Parathyroid adenoma (tissue), 2 donors: ENCODE data around the gene CD96.

ENCODE experiments used
- H2AFZ ChIP-seq: fragments of 300-600 bp; sonication (generic); one replicate; pipeline ENCODE4 v1.7.0; 2017; ENCODE audit warnings: antibody characterized with exemption, mild to moderate bottlenecking
- H3K27ac ChIP-seq: fragments of 300-600 bp; sonication (generic); one replicate; pipeline ENCODE4 v1.7.0; 2017
- H3K27me3 ChIP-seq: fragments of 300-600 bp; sonication (generic); one replicate; pipeline ENCODE4 v1.7.0; 2017; ENCODE audit warnings: low read length; ENCODE audit not compliant: control insufficient read depth, insufficient read depth
- H3K36me3 ChIP-seq: fragments of 300-600 bp; sonication (generic); one replicate; pipeline ENCODE4 v1.7.0; 2017; ENCODE audit warnings: low read length; ENCODE audit not compliant: control insufficient read depth, insufficient read depth
- H3K4me1 ChIP-seq: fragments of 300-600 bp; sonication (generic); one replicate; pipeline ENCODE4 v1.7.0; 2017; ENCODE audit warnings: control low read depth
- H3K4me2 ChIP-seq: fragments of 300-600 bp; sonication (generic); one replicate; pipeline ENCODE4 v1.7.0; 2017; ENCODE audit warnings: low read length
- H3K4me3 ChIP-seq: fragments of 300-600 bp; sonication (generic); one replicate; pipeline ENCODE4 v1.7.0; 2017; ENCODE audit warnings: low read depth, low read length
- H3K79me2 ChIP-seq: fragments of 300-600 bp; sonication (generic); one replicate; pipeline ENCODE4 v1.7.0; 2017; ENCODE audit warnings: control low read depth
- H3K9ac ChIP-seq: fragments of 300-600 bp; sonication (generic); one replicate; pipeline ENCODE4 v1.7.0; 2017; ENCODE audit warnings: mild to moderate bottlenecking
- H3K9me3 ChIP-seq: fragments of 300-600 bp; sonication (generic); one replicate; pipeline ENCODE4 v1.7.0; 2017; ENCODE audit warnings: low read length; ENCODE audit not compliant: control insufficient read depth
- CTCF ChIP-seq: fragments of 300-600 bp; sonication (generic); IDR thresholded peaks from one replicate; pipeline ENCODE4 v1.7.0; 2017; ENCODE audit warnings: antibody characterized with exemption, mild to moderate bottlenecking
- donor health status: primary hyperparathyroidism.

The CD96 gene

GRCh38 chr3:111598139-111598538, 56.1 kb downstream of the CD96 start:
- H3K4me1 ChIP-seq: no peaks in the 10 kb centered on the region
- no peak overlapping the region for H3K9ac ChIP-seq
- no peaks in the 10 kb centered on the region for H3K9me3 ChIP-seq
- TF ChIP-seq CTCF: no peak
- H3K36me3 ChIP-seq: peaks cover 3% of the 10 kb centered on the region
- no peak overlapping the region for H3K4me3 ChIP-seq
- H3K27me3 ChIP-seq: no peaks in the 10 kb centered on the region
- H3K79me2 ChIP-seq: no peaks in the 10 kb centered on the region
- no peak overlapping the region for H3K27ac ChIP-seq
- no peak overlapping the region for H2AFZ ChIP-seq
- H3K4me2 ChIP-seq: no peak overlapping the region

GRCh38 chr3:111598552-111598951, 56.6 kb downstream of the CD96 start:
- no peak for TF ChIP-seq CTCF
- H3K27ac ChIP-seq: no peak overlapping the region

GRCh38 chr3:111601810-111602209, 59.8 kb downstream of the CD96 start:
- TF ChIP-seq CTCF: no peak
- no peaks in the 10 kb centered on the region for H3K27me3 ChIP-seq
- no peaks in the 10 kb centered on the region for H3K4me1 ChIP-seq
- no peak overlapping the region for H2AFZ ChIP-seq
- no peaks in the 10 kb centered on the region for H3K9me3 ChIP-seq
- no peak overlapping the region for H3K27ac ChIP-seq
- H3K9ac ChIP-seq: no peak overlapping the region
- no peak overlapping the region for H3K4me2 ChIP-seq
- H3K79me2 ChIP-seq: no peaks in the 10 kb centered on the region
- H3K4me3 ChIP-seq: no peak overlapping the region
- no peaks in the 10 kb centered on the region for H3K36me3 ChIP-seq

More at GRCh38 chr3:111598552-111598951, 56.6 kb downstream of the CD96 start:
- Histone ChIP-seq H2AFZ (no peak overlapping the region), H3K9ac (no peak overlapping the region), H3K36me3 (peaks cover 3% of the 10 kb centered on the region), H3K4me2 (no peak overlapping the region), H3K4me1 (no peaks in the 10 kb centered on the region), H3K79me2 (no peaks in the 10 kb centered on the region), H3K27me3 (no peaks in the 10 kb centered on the region), H3K9me3 (no peaks in the 10 kb centered on the region), H3K4me3 (no peak overlapping the region)

- Histone ChIP-seq H3K79me2 (no peaks in the 10 kb centered on the region), H3K4me1 (no peaks in the 10 kb centered on the region), H3K27me3 (no peaks in the 10 kb centered on the region), H3K4me2 (no peak overlapping the region), H3K36me3 (no peaks in the 10 kb centered on the region), H3K9me3 (no peaks in the 10 kb centered on the region), H3K9ac (no peak overlapping the region), H2AFZ (no peak overlapping the region), H3K4me3 (no peak overlapping the region), H3K27ac (no peak overlapping the region)
- no peak for TF ChIP-seq CTCF
Measured at GRCh38 chr3:111603679-111604078, 61.7 kb downstream of the CD96 start.

- Histone ChIP-seq H3K36me3 (no peaks in the 10 kb centered on the region), H3K9ac (no peak overlapping the region), H3K4me1 (no peaks in the 10 kb centered on the region), H3K9me3 (no peaks in the 10 kb centered on the region), H3K27me3 (no peaks in the 10 kb centered on the region), H2AFZ (no peak overlapping the region), H3K4me2 (no peak overlapping the region), H3K79me2 (no peaks in the 10 kb centered on the region), H3K27ac (no peak overlapping the region), H3K4me3 (no peak overlapping the region)
- TF ChIP-seq CTCF: no peak
Measured at GRCh38 chr3:111604119-111604518, 62.1 kb downstream of the CD96 start.
